IPS DF 6.9 (cell line): ENCODE results near the gene NOC2L.

Experiments used
- DNase-seq: peaks from one replicate; pipeline ENCODE4 v3.0.0-alpha.2; 2013; ENCODE audit warnings: low read depth, low spot score
- H3K27ac ChIP-seq: one replicate; pipeline ENCODE4 v1.5.1; 2013; ENCODE audit warnings: low read length, control low read depth
- H3K27me3 ChIP-seq: 2 replicates; pipeline ENCODE4 v1.6.1; 2013; ENCODE audit warnings: mild to moderate bottlenecking, low read length; ENCODE audit not compliant: control insufficient read depth, insufficient read depth
- H3K36me3 ChIP-seq: 2 replicates; pipeline ENCODE4 v1.6.1; 2013; ENCODE audit warnings: low read length; ENCODE audit not compliant: control insufficient read depth, insufficient read depth
- H3K4me1 ChIP-seq: 2 replicates; pipeline ENCODE4 v1.6.1; 2013; ENCODE audit warnings: low read length; ENCODE audit not compliant: control insufficient read depth, insufficient read depth
- H3K4me3 ChIP-seq: 2 replicates; pipeline ENCODE4 v1.5.1; 2013; ENCODE audit warnings: mild to moderate bottlenecking, low read length
- H3K9me3 ChIP-seq: 2 replicates; pipeline ENCODE4 v1.6.1; 2013; ENCODE audit warnings: low read length, inconsistent platforms; ENCODE audit not compliant: control insufficient read depth, insufficient read depth
- whole genome bisulfite sequencing: extraction: QIAGEN DNeasy Blood & Tissue Kit; methylation state at CpG from one replicate; pipeline ENCODE4 v1.1.7; 2013; ENCODE audit warnings: mixed read lengths, missing lambda C conversion rate; ENCODE audit not compliant: insufficient read length, insufficient coverage; 5-methylcytosine and 5-hydroxymethylcytosine counted together

NOC2L gene

GRCh38 chr1:958823-959730 lies at the start of gene NOC2L:
NOC2L (minus strand) TSS chr1:959256; CDS start chr1:959240, 16 bp downstream.
- Histone ChIP-seq H3K27me3 (no peaks in the 10 kb centered on the region), H3K9me3 (no peaks in the 10 kb centered on the region), H3K4me1 (no peaks in the 10 kb centered on the region), H3K4me3 (peak within 1 kb of the TSS; percentile 90), H3K36me3 (peaks cover 35% of the 10 kb centered on the region), H3K27ac (no peak within 1 kb of the TSS)
- no peak for DNase-seq
- no CpG with 5 or more reads among the region's 101 CpGs for WGBS

GRCh38 chr1:1006305-1007159 lies 47.5 kb upstream of the NOC2L start:
- no peaks in the 10 kb centered on the region for H3K9me3 ChIP-seq
- WGBS: no CpG with 5 or more reads among the region's 37 CpGs
- no peak for DNase-seq

GRCh38 chr1:1005774-1006304 lies 46.8 kb upstream of the NOC2L start:
- Histone ChIP-seq H3K9me3 (no peaks in the 10 kb centered on the region), H3K4me3 (no peak overlapping the region), H3K27me3 (no peaks in the 10 kb centered on the region; the same call in 1 of the 2 replicates), H3K36me3 (no peaks in the 10 kb centered on the region), H3K4me1 (peaks cover 11% of the 10 kb centered on the region), H3K27ac (no peak overlapping the region)
- no peak for DNase-seq
- WGBS: no CpG with 5 or more reads among the region's 23 CpGs

More at GRCh38 chr1:1006305-1007159, 47.5 kb upstream of the NOC2L start:
- H3K4me3 ChIP-seq: no peak overlapping the region
- no peaks in the 10 kb centered on the region for H3K36me3 ChIP-seq
- H3K4me1 ChIP-seq: peaks cover 11% of the 10 kb centered on the region
- H3K27ac ChIP-seq: no peak overlapping the region
- H3K27me3 ChIP-seq: no peaks in the 10 kb centered on the region; the same call in 1 of the 2 replicates

GRCh38 chr1:1004780-1005697 lies 46.0 kb upstream of the NOC2L start:
- Histone ChIP-seq H3K4me3 (no peak overlapping the region), H3K36me3 (no peaks in the 10 kb centered on the region), H3K9me3 (no peaks in the 10 kb centered on the region), H3K27ac (no peak overlapping the region), H3K27me3 (no peaks in the 10 kb centered on the region; the same call in 1 of the 2 replicates), H3K4me1 (peaks cover 11% of the 10 kb centered on the region)
- no peak for DNase-seq
- WGBS: no CpG with 5 or more reads among the region's 21 CpGs

DNA sequence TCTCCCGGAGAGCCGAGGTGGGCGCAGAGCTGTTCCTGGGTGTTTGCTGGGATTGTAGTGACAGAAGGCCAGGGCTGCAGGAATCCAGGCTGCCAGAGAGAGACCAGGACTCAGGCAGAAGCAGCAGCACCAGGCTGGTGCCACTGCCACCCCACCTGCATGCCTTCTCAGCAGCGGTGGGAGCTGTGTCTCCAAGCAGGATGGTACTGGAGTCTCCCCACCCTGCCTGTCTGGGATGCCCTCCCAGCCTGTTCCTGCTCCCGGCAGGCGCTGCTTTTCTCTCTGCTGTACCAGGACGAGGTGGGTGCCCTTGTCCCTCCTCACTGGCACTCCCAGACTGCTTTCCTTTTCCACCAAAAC lies 45.3 kb upstream of the NOC2L start:
- Histone ChIP-seq H3K27ac (no peak overlapping the region), H3K9me3 (no peaks in the 10 kb centered on the region), H3K27me3 (peaks cover 3% of the 10 kb centered on the region; the same call in 1 of the 2 replicates), H3K4me3 (no peak overlapping the region), H3K4me1 (peaks cover 12% of the 10 kb centered on the region), H3K36me3 (no peaks in the 10 kb centered on the region)
- no peak for DNase-seq
- no CpG with 5 or more reads among the region's 7 CpGs for WGBS

DNA sequence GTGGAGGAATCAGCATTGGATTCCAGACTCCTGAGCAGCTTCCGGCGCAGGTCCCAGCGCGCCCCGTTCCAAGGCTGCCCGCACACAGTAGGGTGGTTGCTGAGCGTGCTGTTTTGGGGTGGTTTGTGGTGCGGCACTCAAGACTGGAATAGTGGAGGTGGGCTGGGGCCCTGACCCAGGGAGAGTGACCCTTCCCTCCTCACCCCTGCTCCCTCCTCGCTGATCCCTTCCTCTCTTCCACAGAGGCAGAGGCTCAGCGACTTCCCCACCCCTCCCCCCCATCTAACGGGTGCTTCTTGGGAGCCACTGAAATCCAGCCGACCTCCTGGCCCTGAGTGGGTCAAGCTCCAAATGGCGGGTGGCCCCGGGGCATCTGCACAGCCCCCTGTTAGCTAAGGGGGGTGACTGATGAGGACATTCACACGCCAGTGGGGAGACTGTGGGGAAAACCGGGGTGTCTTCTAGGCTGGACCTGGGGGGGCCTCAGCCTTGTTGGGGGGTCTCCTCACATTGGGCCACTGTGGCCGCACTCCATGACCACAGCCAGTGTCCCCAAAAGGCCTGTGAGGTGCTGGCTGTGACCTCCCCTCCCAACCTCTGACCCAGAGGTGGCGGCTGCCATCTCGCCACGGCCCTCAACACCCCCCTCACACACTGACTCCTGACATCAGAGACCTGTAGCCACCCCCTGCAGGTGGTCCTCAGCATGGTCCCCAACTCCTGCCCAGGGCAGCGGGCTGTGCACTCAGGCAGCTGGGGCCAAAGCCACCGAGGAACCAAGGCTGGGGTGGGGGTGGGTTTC lies 44.8 kb upstream of the NOC2L start:
- H3K9me3 ChIP-seq: no peaks in the 10 kb centered on the region
- H3K27me3 ChIP-seq: peaks cover 6% of the 10 kb centered on the region; the same call in 1 of the 2 replicates
- H3K36me3 ChIP-seq: no peaks in the 10 kb centered on the region
- no peak for DNase-seq
- no peak overlapping the region for H3K4me3 ChIP-seq
- H3K27ac ChIP-seq: no peak overlapping the region
- WGBS: no CpG with 5 or more reads among the region's 22 CpGs
- H3K4me1 ChIP-seq: peaks cover 13% of the 10 kb centered on the region

GRCh38 chr1:1001057-1001783 lies 42.2 kb upstream of the NOC2L start:
- Histone ChIP-seq H3K27ac (no peak overlapping the region), H3K27me3 (peaks cover 24% of the 10 kb centered on the region), H3K4me1 (peaks cover 16% of the 10 kb centered on the region), H3K9me3 (no peaks in the 10 kb centered on the region), H3K4me3 (peak overlapping the region; percentile 39; the same call in 1 of the 2 replicates), H3K36me3 (no peaks in the 10 kb centered on the region; the same call in 1 of the 2 replicates)
- DNase-seq: no peak
- WGBS: no CpG with 5 or more reads among the region's 58 CpGs

- Histone ChIP-seq H3K27me3 (peaks cover 24% of the 10 kb centered on the region), H3K4me3 (peak overlapping the region; percentile 50; the same call in 1 of the 2 replicates), H3K36me3 (no peaks in the 10 kb centered on the region; the same call in 1 of the 2 replicates), H3K27ac (no peak overlapping the region), H3K4me1 (peaks cover 12% of the 10 kb centered on the region), H3K9me3 (no peaks in the 10 kb centered on the region)
- DNase-seq: no peak
- no CpG with 5 or more reads among the region's 75 CpGs for WGBS
Observed at GRCh38 chr1:1000357-1001056, 41.5 kb upstream of the NOC2L start.
